NCI-H2029 (cell line): ENCODE measurements around the gene FREM2.

Experiments
- DNase-seq: peaks from one replicate; lab custom pipeline; 2025; lab: John Stamatoyannopoulos, UW

Gene FREM2

GRCh38 chr13:38759390-38759789 is 72.5 kb downstream of the FREM2 start:
- DNase-seq: no peak

GRCh38 chr13:38763446-38764381 is 76.8 kb downstream of the FREM2 start:
- DNase-seq: peak; percentile 42

- no peak for DNase-seq
These were observed 79.9 kb downstream of the FREM2 start for GRCh38 chr13:38766799-38767198.

GRCh38 chr13:38767506-38768265 is 80.8 kb downstream of the FREM2 start:
- DNase-seq: no peak

- no peak for DNase-seq
These were observed 82.6 kb downstream of the FREM2 start for GRCh38 chr13:38769526-38769925.

- DNase-seq: no peak
These were observed 88.2 kb downstream of the FREM2 start for GRCh38 chr13:38775085-38775484.

- no peak for DNase-seq
These were observed 90.7 kb downstream of the FREM2 start for GRCh38 chr13:38777347-38778119.

GRCh38 chr13:38781539-38781938 is 94.7 kb downstream of the FREM2 start:
- no peak for DNase-seq

- DNase-seq: no peak
These were observed 97.4 kb downstream of the FREM2 start for GRCh38 chr13:38784036-38784880.

- DNase-seq: no peak
These were observed 98.2 kb downstream of the FREM2 start for GRCh38 chr13:38785042-38785441.

- DNase-seq: no peak
These were observed 98.6 kb downstream of the FREM2 start for GRCh38 chr13:38785490-38785889.

GRCh38 chr13:38787550-38787949 is 100.7 kb downstream of the FREM2 start:
- no peak for DNase-seq

- no peak for DNase-seq
These were observed 110.0 kb downstream of the FREM2 start for GRCh38 chr13:38796890-38797289.

- DNase-seq: no peak
These were observed 116.7 kb downstream of the FREM2 start for GRCh38 chr13:38803531-38803930.

GRCh38 chr13:38804061-38804460 is 117.2 kb downstream of the FREM2 start:
- no peak for DNase-seq

- DNase-seq: no peak
These were observed 117.7 kb downstream of the FREM2 start for GRCh38 chr13:38804536-38804935.

- no peak for DNase-seq
These were observed 127.5 kb downstream of the FREM2 start for GRCh38 chr13:38814331-38814730.

GRCh38 chr13:38819053-38819452 is 132.2 kb downstream of the FREM2 start:
- DNase-seq: peak; percentile 12

- DNase-seq: no peak
These were observed 132.7 kb downstream of the FREM2 start for GRCh38 chr13:38819596-38819995.

- no peak for DNase-seq
These were observed 135.1 kb downstream of the FREM2 start for GRCh38 chr13:38821770-38822551.

- no peak for DNase-seq
These were observed 137.5 kb downstream of the FREM2 start for GRCh38 chr13:38824342-38824741.
